Measurements from ENCODE around the gene RPS6KA2. TPM values are rescaled to one million over a fixed set of nuclear protein-coding genes. Genes with fewer than 3 reads are reported as not detected.

RPS6KA2 gene
- total RNA-seq, 1 donor from 2014 or later: 37.5 TPM

- Mint-ChIP-seq H3K9me3 (ENCODE audit: low read depth) (no peaks in the 10 kb centered on the region), H3K27me3 (no peaks in the 10 kb centered on the region), H3K4me3 (ENCODE audit: low read depth) (no peak overlapping the region), H3K36me3 (ENCODE audit: insufficient read depth) (peaks cover 10% of the 10 kb centered on the region), H3K4me1 (ENCODE audit: low read depth) (no peaks in the 10 kb centered on the region), H3K27ac (no peak overlapping the region)
- TF ChIP-seq CTCF (IDR thresholded peaks at IDR 0.05; ENCODE audit: unreplicated experiment): no peak
- DNase-seq (ENCODE audit: low spot score, unreplicated experiment): no peak
These were observed 123.0 kb downstream of the RPS6KA2 start for GRCh38 chr6:166504100-166504499.

- no peak for TF ChIP-seq CTCF (IDR thresholded peaks at IDR 0.05; ENCODE audit: unreplicated experiment)
- no peak for DNase-seq (ENCODE audit: low spot score, unreplicated experiment)
- H3K4me3 Mint-ChIP-seq (ENCODE audit: low read depth): no peak overlapping the region
- H3K9me3 Mint-ChIP-seq (ENCODE audit: low read depth): no peaks in the 10 kb centered on the region
- H3K27me3 Mint-ChIP-seq: no peaks in the 10 kb centered on the region
- H3K4me1 Mint-ChIP-seq (ENCODE audit: low read depth): no peaks in the 10 kb centered on the region
- H3K27ac Mint-ChIP-seq: no peak overlapping the region
- H3K36me3 Mint-ChIP-seq (ENCODE audit: insufficient read depth): peaks cover 12% of the 10 kb centered on the region
These were observed 123.8 kb downstream of the RPS6KA2 start for GRCh38 chr6:166503167-166503744.

- TF ChIP-seq CTCF (IDR thresholded peaks at IDR 0.05; ENCODE audit: unreplicated experiment): no peak
- no peak for DNase-seq (ENCODE audit: low spot score, unreplicated experiment)
- Mint-ChIP-seq H3K36me3 (ENCODE audit: insufficient read depth) (peaks cover 10% of the 10 kb centered on the region), H3K4me3 (ENCODE audit: low read depth) (no peak overlapping the region), H3K27me3 (no peaks in the 10 kb centered on the region), H3K27ac (no peak overlapping the region), H3K4me1 (ENCODE audit: low read depth) (no peaks in the 10 kb centered on the region), H3K9me3 (ENCODE audit: low read depth) (no peaks in the 10 kb centered on the region)
These were observed 124.6 kb downstream of the RPS6KA2 start for GRCh38 chr6:166502453-166502852.

GRCh38 chr6:166501246-166501645 lies 125.8 kb downstream of the RPS6KA2 start:
- TF ChIP-seq CTCF (IDR thresholded peaks at IDR 0.05; ENCODE audit: unreplicated experiment): no peak

GRCh38 chr6:166500246-166500645 lies 126.8 kb downstream of the RPS6KA2 start:
- H3K27me3 Mint-ChIP-seq: no peaks in the 10 kb centered on the region
- DNase-seq (ENCODE audit: low spot score, unreplicated experiment): no peak
- H3K4me3 Mint-ChIP-seq (ENCODE audit: low read depth): no peak overlapping the region
- no peak overlapping the region for H3K27ac Mint-ChIP-seq
- no peaks in the 10 kb centered on the region for H3K9me3 Mint-ChIP-seq (ENCODE audit: low read depth)
- no peak for TF ChIP-seq CTCF (IDR thresholded peaks at IDR 0.05; ENCODE audit: unreplicated experiment)
- no peaks in the 10 kb centered on the region for H3K4me1 Mint-ChIP-seq (ENCODE audit: low read depth)
- H3K36me3 Mint-ChIP-seq (ENCODE audit: insufficient read depth): peaks cover 11% of the 10 kb centered on the region

More at GRCh38 chr6:166501246-166501645, 125.8 kb downstream of the RPS6KA2 start:
- Mint-ChIP-seq H3K36me3 (ENCODE audit: insufficient read depth) (peaks cover 10% of the 10 kb centered on the region), H3K9me3 (ENCODE audit: low read depth) (no peaks in the 10 kb centered on the region), H3K27me3 (no peaks in the 10 kb centered on the region), H3K4me1 (ENCODE audit: low read depth) (no peaks in the 10 kb centered on the region), H3K27ac (no peak overlapping the region), H3K4me3 (ENCODE audit: low read depth) (no peak overlapping the region)
- DNase-seq (ENCODE audit: low spot score, unreplicated experiment): no peak
